ENCODE results near the gene GCNA.
"Not testable (repeated sequence)": the region's sequence is repeated elsewhere in the genome, so short reads cannot be mapped to it uniquely, and the experiment has no call there.

GCNA gene

GRCh38 chrX:71579990-71580380 lies 1.7 kb downstream of the GCNA start:
- no peak for ATAC-seq (ENCODE audit: low read depth)
- H3K36me3 Mint-ChIP-seq, result peaks cover 7% of the 10 kb centered on the region
- no peak overlapping the region for H3K4me3 Mint-ChIP-seq
- no peaks in the 10 kb centered on the region for H3K9me3 Mint-ChIP-seq
- no peak for DNase-seq (ENCODE audit: low spot score in 2 of 2)
- H3K4me1 Mint-ChIP-seq, result no peaks in the 10 kb centered on the region
- no peak overlapping the region for H3K27ac Mint-ChIP-seq
- no peaks in the 10 kb centered on the region for H3K27me3 Mint-ChIP-seq

- no peak for ATAC-seq (ENCODE audit: low read depth)
- Mint-ChIP-seq H3K4me3 (no peak overlapping the region), H3K4me1 (no peaks in the 10 kb centered on the region), H3K27ac (no peak overlapping the region), H3K27me3 (no peaks in the 10 kb centered on the region), H3K9me3 (no peaks in the 10 kb centered on the region), H3K36me3 (peaks cover 7% of the 10 kb centered on the region)
- no peak for DNase-seq (ENCODE audit: low spot score in 2 of 2)
Observed at GRCh38 chrX:71581210-71581609, 3.0 kb downstream of the GCNA start.

GRCh38 chrX:71586929-71587328 lies 8.7 kb downstream of the GCNA start:
- Mint-ChIP-seq H3K27me3 (no peaks in the 10 kb centered on the region), H3K27ac (peak overlapping the region; percentile 66)

GRCh38 chrX:71593210-71593609 lies 15.0 kb downstream of the GCNA start:
- H3K27ac Mint-ChIP-seq; ATAC-seq (ENCODE audit: low read depth); H3K27me3 Mint-ChIP-seq; H3K36me3 Mint-ChIP-seq; H3K9me3 Mint-ChIP-seq; DNase-seq (ENCODE audit: low spot score in 2 of 2); H3K4me1 Mint-ChIP-seq; H3K4me3 Mint-ChIP-seq: not testable (repeated sequence)

More at GRCh38 chrX:71586929-71587328, 8.7 kb downstream of the GCNA start:
- DNase-seq (ENCODE audit: low spot score in 2 of 2) (no peak), ATAC-seq (ENCODE audit: low read depth) (no peak)
- Mint-ChIP-seq H3K4me3 (no peak overlapping the region), H3K36me3 (peaks cover 3% of the 10 kb centered on the region), H3K9me3 (no peaks in the 10 kb centered on the region), H3K4me1 (peaks cover 2% of the 10 kb centered on the region)

DNA sequence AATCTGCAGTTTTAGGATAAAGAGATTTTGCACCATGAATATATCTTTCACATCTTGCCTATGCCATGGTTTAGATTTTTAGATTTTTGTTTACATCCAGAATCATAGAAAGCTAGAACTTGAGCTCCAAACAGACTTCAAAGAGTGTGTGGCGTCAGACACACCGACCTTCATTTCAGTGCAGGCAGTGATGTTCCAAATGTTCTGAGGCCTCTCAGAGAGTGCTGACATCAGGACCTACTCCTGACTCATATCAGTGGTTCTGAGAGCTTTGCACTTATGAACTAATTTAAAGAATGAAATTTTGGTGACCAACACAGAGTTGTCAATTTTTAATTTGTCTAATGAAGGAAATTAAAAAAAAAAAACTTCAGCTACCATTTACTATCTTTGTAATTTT lies 21.7 kb downstream of the GCNA start:
- Mint-ChIP-seq H3K4me1 (peaks cover 2% of the 10 kb centered on the region), H3K27me3 (no peaks in the 10 kb centered on the region), H3K36me3 (peaks cover 29% of the 10 kb centered on the region), H3K9me3 (no peaks in the 10 kb centered on the region), H3K27ac (no peak overlapping the region), H3K4me3 (no peak overlapping the region)
- no peak for DNase-seq (ENCODE audit: low spot score in 2 of 2)
- ATAC-seq (ENCODE audit: low read depth), result no peak

- Mint-ChIP-seq H3K36me3 (peaks cover 30% of the 10 kb centered on the region), H3K4me1 (peaks cover 11% of the 10 kb centered on the region), H3K27me3 (no peaks in the 10 kb centered on the region), H3K27ac (peak overlapping the region; percentile 47), H3K9me3 (no peaks in the 10 kb centered on the region), H3K4me3 (no peak overlapping the region)
- ATAC-seq (ENCODE audit: low read depth) (no peak), DNase-seq (ENCODE audit: low spot score in 2 of 2) (no peak)
Observed at GRCh38 chrX:71603618-71604017, 25.4 kb downstream of the GCNA start.

GRCh38 chrX:71604141-71604540 lies 25.9 kb downstream of the GCNA start:
- peaks cover 14% of the 10 kb centered on the region for H3K4me1 Mint-ChIP-seq
- ATAC-seq (ENCODE audit: low read depth), result no peak
- no peaks in the 10 kb centered on the region for H3K9me3 Mint-ChIP-seq
- no peak for DNase-seq (ENCODE audit: low spot score in 2 of 2)
- no peaks in the 10 kb centered on the region for H3K27me3 Mint-ChIP-seq
- peak overlapping the region; percentile 47 for H3K27ac Mint-ChIP-seq
- peaks cover 32% of the 10 kb centered on the region for H3K36me3 Mint-ChIP-seq
- no peak overlapping the region for H3K4me3 Mint-ChIP-seq

DNA sequence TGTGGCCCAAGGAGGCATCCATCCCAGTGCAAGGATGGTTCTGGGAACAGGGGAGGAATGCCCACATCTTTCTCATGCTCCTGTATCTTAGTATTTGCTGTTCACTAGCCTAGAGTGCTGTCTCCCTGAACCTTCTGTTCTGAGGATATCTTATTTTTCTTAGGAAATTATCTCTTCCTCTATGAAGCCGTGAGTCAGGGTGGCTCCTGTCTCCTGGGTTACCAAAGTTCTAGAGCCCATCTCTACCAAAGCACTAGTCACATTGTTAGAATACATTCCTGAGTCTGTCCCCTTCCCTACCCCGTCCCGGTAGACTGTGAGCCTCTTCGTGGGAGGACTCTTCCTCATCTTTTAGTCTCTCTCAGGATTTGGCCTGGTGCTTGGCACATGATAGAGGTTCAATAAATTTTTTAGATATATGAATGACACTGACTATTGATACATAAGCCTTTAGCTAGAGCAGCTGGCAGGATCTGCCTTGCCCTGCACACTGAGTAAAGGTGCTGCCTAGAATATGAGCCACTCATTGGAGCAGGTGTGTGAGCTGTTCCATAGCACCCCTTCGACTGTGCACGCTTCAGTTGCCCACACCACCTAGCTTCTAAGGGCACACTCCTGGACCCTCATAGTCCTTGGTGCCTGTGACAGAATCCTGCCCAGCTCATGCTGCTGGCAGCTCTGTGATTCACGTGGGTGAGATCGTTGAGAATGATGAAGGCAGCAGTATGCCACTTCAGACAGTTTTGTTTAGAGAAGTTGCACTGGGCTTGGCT lies 26.7 kb downstream of the GCNA start:
- Mint-ChIP-seq H3K9me3 (no peaks in the 10 kb centered on the region), H3K27me3 (no peaks in the 10 kb centered on the region), H3K4me1 (peaks cover 19% of the 10 kb centered on the region), H3K36me3 (peaks cover 33% of the 10 kb centered on the region), H3K4me3 (no peak overlapping the region), H3K27ac (no peak overlapping the region)
- ATAC-seq (ENCODE audit: low read depth) (no peak), DNase-seq (ENCODE audit: low spot score in 2 of 2) (no peak)

GRCh38 chrX:71606536-71607216 lies 28.4 kb downstream of the GCNA start:
- H3K4me1 Mint-ChIP-seq, result peaks cover 19% of the 10 kb centered on the region
- no peak overlapping the region for H3K4me3 Mint-ChIP-seq
- peaks cover 37% of the 10 kb centered on the region for H3K36me3 Mint-ChIP-seq
- DNase-seq (ENCODE audit: low spot score in 2 of 2) (no peak), ATAC-seq (ENCODE audit: low read depth) (no peak)
- no peak overlapping the region for H3K27ac Mint-ChIP-seq
- no peaks in the 10 kb centered on the region for H3K9me3 Mint-ChIP-seq
- H3K27me3 Mint-ChIP-seq, result no peaks in the 10 kb centered on the region

GRCh38 chrX:71607488-71607887 lies 29.3 kb downstream of the GCNA start:
- Mint-ChIP-seq H3K4me1 (peaks cover 19% of the 10 kb centered on the region), H3K36me3 (peaks cover 37% of the 10 kb centered on the region), H3K9me3 (no peaks in the 10 kb centered on the region), H3K4me3 (no peak overlapping the region), H3K27ac (peak overlapping the region; percentile 83), H3K27me3 (no peaks in the 10 kb centered on the region)
- ATAC-seq (ENCODE audit: low read depth) (no peak), DNase-seq (ENCODE audit: low spot score in 2 of 2) (no peak)

GRCh38 chrX:71609095-71609750 lies 31.0 kb downstream of the GCNA start:
- Mint-ChIP-seq H3K36me3 (peaks cover 25% of the 10 kb centered on the region), H3K27me3 (no peaks in the 10 kb centered on the region), H3K4me3 (no peak overlapping the region), H3K27ac (peak overlapping the region; percentile 75), H3K9me3 (no peaks in the 10 kb centered on the region), H3K4me1 (peaks cover 19% of the 10 kb centered on the region)
- peak; percentile 53 for ATAC-seq (ENCODE audit: low read depth)
- no peak for DNase-seq (ENCODE audit: low spot score in 2 of 2)

GRCh38 chrX:71611736-71612135 lies 33.5 kb downstream of the GCNA start:
- H3K9me3 Mint-ChIP-seq; H3K27me3 Mint-ChIP-seq; ATAC-seq (ENCODE audit: low read depth); H3K27ac Mint-ChIP-seq; H3K4me3 Mint-ChIP-seq; DNase-seq (ENCODE audit: low spot score in 2 of 2): not testable (repeated sequence)
- Mint-ChIP-seq H3K4me1 (peaks cover 30% of the 10 kb centered on the region), H3K36me3 (peaks cover 33% of the 10 kb centered on the region)

GRCh38 chrX:71612256-71612655 lies 34.0 kb downstream of the GCNA start:
- Mint-ChIP-seq H3K4me1 (peaks cover 28% of the 10 kb centered on the region), H3K27ac (no peak overlapping the region), H3K36me3 (peaks cover 33% of the 10 kb centered on the region), H3K4me3 (no peak overlapping the region), H3K27me3 (no peaks in the 10 kb centered on the region), H3K9me3 (no peaks in the 10 kb centered on the region)
- DNase-seq (ENCODE audit: low spot score in 2 of 2) (no peak), ATAC-seq (ENCODE audit: low read depth) (no peak)

- no peak overlapping the region for H3K4me3 Mint-ChIP-seq
- H3K36me3 Mint-ChIP-seq, result peaks cover 22% of the 10 kb centered on the region
- ATAC-seq (ENCODE audit: low read depth) (no peak), DNase-seq (ENCODE audit: low spot score in 2 of 2) (no peak)
- H3K27me3 Mint-ChIP-seq, result no peaks in the 10 kb centered on the region
- H3K4me1 Mint-ChIP-seq, result peaks cover 30% of the 10 kb centered on the region
- peak overlapping the region; percentile 77 for H3K27ac Mint-ChIP-seq
- no peaks in the 10 kb centered on the region for H3K9me3 Mint-ChIP-seq
Observed at GRCh38 chrX:71615056-71615455, 36.8 kb downstream of the GCNA start.

Measured in memory B cell (primary cell).